ENCODE measurements around the gene FADS6.
"Not testable (repeated sequence)": the region's sequence is repeated elsewhere in the genome, so short reads cannot be mapped to it uniquely, and the experiment has no call there.

FADS6 gene

GRCh38 chr17:74890554-74890953 is 2.9 kb downstream of the FADS6 start:
- no peak for DNase-seq (ENCODE audit: low spot score)

GRCh38 chr17:74888469-74888868 is 5.0 kb downstream of the FADS6 start:
- DNase-seq (ENCODE audit: low spot score): no peak

- no peak for DNase-seq (ENCODE audit: low spot score)
These were observed 10.1 kb downstream of the FADS6 start for GRCh38 chr17:74883241-74883745.

- DNase-seq (ENCODE audit: low spot score): no peak
These were observed 10.8 kb downstream of the FADS6 start for GRCh38 chr17:74882517-74883240.

- no peak for DNase-seq (ENCODE audit: low spot score)
These were observed 12.4 kb downstream of the FADS6 start for GRCh38 chr17:74881073-74881472.

GRCh38 chr17:74879308-74879707 is 14.1 kb downstream of the FADS6 start:
- no peak for DNase-seq (ENCODE audit: low spot score)

GRCh38 chr17:74878658-74879057 is 14.8 kb downstream of the FADS6 start:
- no peak for DNase-seq (ENCODE audit: low spot score)

GRCh38 chr17:74877592-74878548 is 15.6 kb downstream of the FADS6 start:
- peak; percentile 52 for DNase-seq (ENCODE audit: low spot score)

GRCh38 chr17:74875977-74876593 is 17.3 kb downstream of the FADS6 start:
- no peak for DNase-seq (ENCODE audit: low spot score)

GRCh38 chr17:74875155-74875976 is 18.1 kb downstream of the FADS6 start:
- DNase-seq (ENCODE audit: low spot score): no peak

GRCh38 chr17:74874615-74875037 is 18.8 kb downstream of the FADS6 start:
- no peak for DNase-seq (ENCODE audit: low spot score)

- no peak for DNase-seq (ENCODE audit: low spot score)
These were observed 19.4 kb downstream of the FADS6 start for GRCh38 chr17:74873874-74874614.

- DNase-seq (ENCODE audit: low spot score): peak; percentile 99
These were observed 20.2 kb downstream of the FADS6 start for GRCh38 chr17:74873037-74873873.

- DNase-seq (ENCODE audit: low spot score): no peak
These were observed 21.0 kb downstream of the FADS6 start, which contains the start of gene FDXR for GRCh38 chr17:74872313-74873036. Gene FDXR, minus strand, starts transcription at chr17:74872994. Its CDS starts 50 bp downstream, at chr17:74872944.

- no peak for DNase-seq (ENCODE audit: low spot score)
These were observed 21.9 kb downstream of the FADS6 start for GRCh38 chr17:74871356-74872076.

GRCh38 chr17:74870512-74870911 is 22.9 kb downstream of the FADS6 start:
- peak; percentile 56 for DNase-seq (ENCODE audit: low spot score)

- DNase-seq (ENCODE audit: low spot score): not testable (repeated sequence)
These were observed 23.4 kb downstream of the FADS6 start for GRCh38 chr17:74870028-74870427.

- no peak for DNase-seq (ENCODE audit: low spot score)
These were observed 24.6 kb downstream of the FADS6 start for GRCh38 chr17:74868908-74869255.
